Hepatocyte (in vitro differentiated cells): Measurements from ENCODE around the gene ANKDD1B. TPM values are rescaled to one million over a fixed set of nuclear protein-coding genes. Genes with fewer than 3 reads are reported as not detected.

Experiments
- DNase-seq: peaks from one replicate; pipeline ENCODE4 v3.0.0-alpha.2; 2016; ENCODE audit warnings: low spot score
- H2AFZ ChIP-seq: fragments of 200-600 bp; sonication (generic); 2 replicates; pipeline ENCODE4 v1.6.0; 2016; ENCODE audit warnings: antibody characterized with exemption, mild to moderate bottlenecking
- H3K27ac ChIP-seq: fragments of 200-600 bp; sonication (generic); 2 replicates; pipeline ENCODE4 v1.5.1; 2016; ENCODE audit warnings: mild to moderate bottlenecking
- H3K27me3 ChIP-seq: fragments of 200-600 bp; sonication (generic); 2 replicates; pipeline ENCODE4 v1.6.1; 2016
- H3K36me3 ChIP-seq: fragments of 200-600 bp; sonication (generic); replicated peaks from 2 replicates; pipeline ENCODE4 v1.5.1; 2016; ENCODE audit warnings: low read depth; ENCODE audit not compliant: insufficient read depth
- H3K4me1 ChIP-seq: fragments of 200-600 bp; sonication (generic); 2 replicates; pipeline ENCODE4 v1.5.1; 2016; ENCODE audit warnings: mild to moderate bottlenecking, moderate library complexity; ENCODE audit not compliant: insufficient read depth
- H3K4me2 ChIP-seq: fragments of 200-600 bp; sonication (generic); 2 replicates; pipeline ENCODE4 v1.6.0; 2016
- H3K4me3 ChIP-seq: fragments of 200-600 bp; sonication (generic); 2 replicates; pipeline ENCODE4 v1.5.1; 2016; ENCODE audit warnings: mild to moderate bottlenecking
- H3K79me2 ChIP-seq: fragments of 200-600 bp; sonication (generic); 2 replicates; pipeline ENCODE4 v1.6.0; 2017; ENCODE audit warnings: mild to moderate bottlenecking
- H3K9me2 ChIP-seq: fragments of 200-600 bp; sonication (generic); replicated peaks from 2 replicates; pipeline ENCODE4 v1.6.0; 2017; ENCODE audit warnings: mild to moderate bottlenecking; ENCODE audit not compliant: insufficient read depth
- H3K9me3 ChIP-seq: fragments of 200-600 bp; sonication (generic); 2 replicates; pipeline ENCODE4 v1.5.1; 2016; ENCODE audit warnings: low read depth, mild to moderate bottlenecking
- H4K20me1 ChIP-seq: fragments of 200-600 bp; sonication (generic); 2 replicates; pipeline ENCODE4 v1.6.0; 2016; ENCODE audit warnings: mild to moderate bottlenecking; ENCODE audit not compliant: insufficient read depth, poor library complexity, severe bottlenecking
- EZH2 ChIP-seq: fragments of 200-600 bp; sonication (generic); IDR thresholded peaks from 2 replicates; pipeline ENCODE4 v1.6.1; 2016; ENCODE audit warnings: antibody characterized with exemption, mild to moderate bottlenecking, borderline replicate concordance
- EZH2phosphoT487 ChIP-seq: fragments of 200-600 bp; sonication (generic); IDR thresholded peaks from one replicate; pipeline ENCODE4 v1.6.1; 2018; ENCODE audit warnings: antibody characterized with exemption, mild to moderate bottlenecking, low read depth, moderate library complexity; ENCODE audit not compliant: unreplicated experiment, severe bottlenecking
- WGBS: methylation state at CpG from one replicate; pipeline ENCODE4 v1.1.6; 2016; ENCODE audit warnings: low lambda C conversion rate; ENCODE audit errors: missing lambda C conversion rate; 5-methylcytosine and 5-hydroxymethylcytosine counted together
- polyA plus RNA-seq: library from polyadenylated mRNA; unstranded; fragments of >200 nt; fragmentation: Nextera tagmentation; extraction: Ambion mirVana; gene quantifications from 2 replicates; pipeline ENCODE4 v1.2.1, GENCODE V29; 2016
- total RNA-seq: library from RNA; depleted of rRNA; stranded (reverse); fragments of >200 nt; gene quantifications from 2 replicates; pipeline ENCODE4 v1.2.3, GENCODE V29; 2014
- TF ChIP-seq, protein P1 (sequence below): fragments of 200-600 bp; sonication (generic); IDR thresholded peaks from 2 replicates; pipeline ENCODE4 v1.5.1; 2016; ENCODE audit warnings: antibody characterized with exemption, mild to moderate bottlenecking; ENCODE audit not compliant: poor library complexity

ANKDD1B gene
- total and polyA plus RNA-seq, 2 experiments from 2014 or later = 0.71 to 4.7 TPM

DNA sequence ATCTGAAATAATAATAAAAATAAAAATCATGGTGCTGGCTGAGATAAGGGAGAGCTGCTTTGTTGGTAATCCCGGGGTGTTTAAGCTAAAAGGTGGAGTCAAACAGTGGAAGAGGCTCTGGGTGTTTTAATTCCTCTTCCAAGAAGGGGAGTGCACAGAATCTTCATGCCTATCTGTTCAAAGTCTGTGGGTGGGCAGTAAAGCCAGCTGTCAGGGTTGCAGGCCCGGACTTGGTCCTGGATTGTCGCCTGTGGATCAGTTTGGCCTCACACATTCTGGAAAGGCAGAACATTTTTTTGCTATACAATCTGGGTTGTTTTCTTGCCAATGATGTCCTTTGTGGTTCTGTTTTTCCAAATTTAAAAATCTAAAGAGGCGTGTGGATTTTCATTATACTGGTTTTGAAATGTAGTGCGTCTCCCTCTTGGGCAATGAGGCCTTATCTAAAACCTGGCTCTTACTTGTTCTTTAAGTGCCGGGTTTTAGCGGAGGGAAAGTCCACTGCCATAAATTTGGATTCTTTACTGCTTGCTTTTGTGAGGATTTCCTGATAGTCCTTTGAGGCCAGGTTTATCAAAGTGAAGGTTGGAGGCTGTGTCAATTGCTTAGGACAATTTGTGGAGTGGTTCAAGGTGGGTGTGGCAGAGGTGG is 5.8 kb downstream of the ANKDD1B start:
- Histone ChIP-seq H3K9me3 (no peaks in the 10 kb centered on the region), H3K4me3 (no peak overlapping the region), H4K20me1 (no peaks in the 10 kb centered on the region), H3K4me2 (peak overlapping the region; percentile 55), H2AFZ (no peak overlapping the region), H3K4me1 (peaks cover 48% of the 10 kb centered on the region), H3K9me2 (no peaks in the 10 kb centered on the region), H3K36me3 (no peaks in the 10 kb centered on the region), H3K27me3 (no peaks in the 10 kb centered on the region), H3K27ac (peak overlapping the region; percentile 50), H3K79me2 (no peaks in the 10 kb centered on the region)
- WGBS = 21% methylated on average over 7 of the region's 7 CpGs
- TF ChIP-seq EZH2 (no peak), EZH2phosphoT487 (peak; percentile 32)
- DNase-seq = peak; percentile 40

DNA sequence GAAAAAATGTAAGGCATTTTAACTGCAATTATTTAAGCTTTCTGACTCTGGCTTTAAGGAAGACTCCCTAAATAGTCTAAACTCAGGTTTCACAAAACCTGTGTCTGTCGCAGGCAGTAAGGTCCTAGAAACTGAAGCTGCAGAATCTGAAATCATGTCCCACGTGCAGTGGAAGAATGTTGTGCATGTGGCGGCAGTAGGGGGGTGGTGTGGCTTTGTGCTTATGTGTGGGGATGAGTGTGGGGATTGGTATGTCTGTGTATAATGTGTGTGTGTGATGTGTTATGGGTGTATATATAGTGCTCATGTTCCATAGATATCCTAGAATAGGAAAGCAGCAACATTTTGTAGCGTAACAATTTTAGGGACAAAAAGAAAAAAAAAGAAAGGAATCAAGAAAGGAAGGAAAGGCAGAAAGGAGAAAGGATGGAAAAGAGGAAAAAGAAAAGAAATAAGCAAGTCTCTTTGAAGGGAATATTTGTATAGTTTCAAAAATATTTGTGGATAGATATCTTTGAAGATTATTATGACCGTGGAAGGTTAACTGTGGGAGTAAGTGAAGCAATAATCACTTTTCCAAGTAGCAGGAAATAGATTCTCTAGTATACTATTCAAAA is 6.6 kb downstream of the ANKDD1B start:
- no peak overlapping the region for H3K4me3 ChIP-seq
- peak overlapping the region; percentile 55 for H3K4me2 ChIP-seq
- H3K9me2 ChIP-seq = no peaks in the 10 kb centered on the region
- no peak overlapping the region for H2AFZ ChIP-seq
- 50% methylated on average over 5 of the region's 5 CpGs for WGBS
- no peaks in the 10 kb centered on the region for H3K79me2 ChIP-seq
- H3K36me3 ChIP-seq = no peaks in the 10 kb centered on the region
- TF ChIP-seq, protein P1, sequence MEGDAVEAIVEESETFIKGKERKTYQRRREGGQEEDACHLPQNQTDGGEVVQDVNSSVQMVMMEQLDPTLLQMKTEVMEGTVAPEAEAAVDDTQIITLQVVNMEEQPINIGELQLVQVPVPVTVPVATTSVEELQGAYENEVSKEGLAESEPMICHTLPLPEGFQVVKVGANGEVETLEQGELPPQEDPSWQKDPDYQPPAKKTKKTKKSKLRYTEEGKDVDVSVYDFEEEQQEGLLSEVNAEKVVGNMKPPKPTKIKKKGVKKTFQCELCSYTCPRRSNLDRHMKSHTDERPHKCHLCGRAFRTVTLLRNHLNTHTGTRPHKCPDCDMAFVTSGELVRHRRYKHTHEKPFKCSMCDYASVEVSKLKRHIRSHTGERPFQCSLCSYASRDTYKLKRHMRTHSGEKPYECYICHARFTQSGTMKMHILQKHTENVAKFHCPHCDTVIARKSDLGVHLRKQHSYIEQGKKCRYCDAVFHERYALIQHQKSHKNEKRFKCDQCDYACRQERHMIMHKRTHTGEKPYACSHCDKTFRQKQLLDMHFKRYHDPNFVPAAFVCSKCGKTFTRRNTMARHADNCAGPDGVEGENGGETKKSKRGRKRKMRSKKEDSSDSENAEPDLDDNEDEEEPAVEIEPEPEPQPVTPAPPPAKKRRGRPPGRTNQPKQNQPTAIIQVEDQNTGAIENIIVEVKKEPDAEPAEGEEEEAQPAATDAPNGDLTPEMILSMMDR = no peak
- TF ChIP-seq EZH2 (no peak), EZH2phosphoT487 (no peak)
- peaks cover 51% of the 10 kb centered on the region for H3K4me1 ChIP-seq
- no peaks in the 10 kb centered on the region for H4K20me1 ChIP-seq
- DNase-seq = peak; percentile 23
- H3K27ac ChIP-seq = peak overlapping the region; percentile 50
- H3K27me3 ChIP-seq = no peaks in the 10 kb centered on the region
- no peaks in the 10 kb centered on the region for H3K9me3 ChIP-seq

DNA sequence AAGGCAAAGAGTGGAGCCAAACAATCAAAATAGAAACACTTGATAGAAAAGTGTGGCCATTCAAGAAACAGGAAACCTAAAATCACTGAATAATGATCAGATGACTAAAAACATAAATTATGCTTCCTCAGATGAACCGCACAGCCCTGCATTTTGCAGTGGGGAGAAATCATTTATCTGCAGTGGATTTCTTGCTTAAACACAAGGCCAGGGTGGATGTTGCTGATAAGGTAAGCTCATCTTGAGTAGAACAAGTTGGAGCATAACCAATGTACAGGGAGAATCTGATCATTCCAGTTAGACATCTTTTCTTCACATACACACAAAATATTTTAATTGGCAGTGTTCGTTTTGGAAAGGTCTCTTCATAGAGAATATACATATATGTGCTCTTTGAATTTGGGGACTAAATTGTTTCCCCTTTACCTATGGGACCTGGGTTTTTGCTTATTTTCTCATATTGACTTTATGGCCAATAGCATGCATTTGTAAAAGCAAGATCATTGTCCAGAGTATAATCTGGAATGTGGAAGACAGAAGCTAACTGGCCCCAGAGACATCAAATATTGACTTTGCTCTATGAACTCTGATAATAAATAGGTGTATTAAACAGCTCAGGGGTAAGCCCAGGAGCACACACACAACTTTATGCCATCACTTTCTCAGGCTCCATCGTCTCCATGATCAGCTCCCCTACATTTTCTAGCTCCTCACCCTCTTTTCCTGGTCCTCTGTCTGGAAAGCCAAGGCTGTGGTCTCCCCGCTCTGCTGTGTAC is 9.1 kb downstream of the ANKDD1B start:
- no peaks in the 10 kb centered on the region for H3K79me2 ChIP-seq
- no peaks in the 10 kb centered on the region for H4K20me1 ChIP-seq
- TF ChIP-seq EZH2phosphoT487 (peak; percentile 95), EZH2 (no peak)
- TF ChIP-seq, protein P1 = no peak
- no peak overlapping the region for H3K4me3 ChIP-seq
- 67% methylated on average over 4 of the region's 4 CpGs for WGBS
- H3K27ac ChIP-seq = peak overlapping the region; percentile 8
- no peaks in the 10 kb centered on the region for H3K9me2 ChIP-seq
- no peaks in the 10 kb centered on the region for H3K36me3 ChIP-seq
- peaks cover 65% of the 10 kb centered on the region for H3K4me1 ChIP-seq
- DNase-seq = no peak
- H3K9me3 ChIP-seq = no peaks in the 10 kb centered on the region
- H2AFZ ChIP-seq = no peak overlapping the region
- no peaks in the 10 kb centered on the region for H3K27me3 ChIP-seq
- H3K4me2 ChIP-seq = no peak overlapping the region

DNA sequence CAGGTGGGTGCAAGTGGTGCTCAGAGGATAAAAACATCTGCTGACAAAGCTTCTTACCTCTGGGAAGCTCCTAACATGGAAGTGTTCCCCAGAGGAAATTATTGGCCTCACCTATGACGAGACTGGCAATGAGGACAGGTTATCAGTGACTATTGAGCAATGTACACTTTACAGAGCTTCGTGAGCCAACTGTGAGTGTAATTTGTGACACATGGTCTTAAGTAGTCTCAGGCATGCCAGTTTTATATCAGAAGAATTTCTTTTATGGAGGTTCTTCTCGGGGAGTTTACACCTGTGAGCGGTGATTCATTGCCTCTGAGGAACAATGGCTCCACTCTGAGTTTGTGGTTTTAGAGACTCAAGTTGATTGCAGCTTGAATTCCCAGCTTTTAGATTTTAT is 11.3 kb downstream of the ANKDD1B start:
- Histone ChIP-seq H2AFZ (no peak overlapping the region), H3K27ac (peak overlapping the region; percentile 88), H3K36me3 (no peaks in the 10 kb centered on the region), H3K79me2 (no peaks in the 10 kb centered on the region), H3K4me1 (peaks cover 49% of the 10 kb centered on the region), H3K4me3 (no peak overlapping the region), H3K9me2 (no peaks in the 10 kb centered on the region), H3K4me2 (peak overlapping the region; percentile 37), H4K20me1 (no peaks in the 10 kb centered on the region), H3K27me3 (no peaks in the 10 kb centered on the region), H3K9me3 (no peaks in the 10 kb centered on the region)
- TF ChIP-seq EZH2phosphoT487 = no peak
- TF ChIP-seq, protein P1 = no peak
- no peak for TF ChIP-seq EZH2
- DNase-seq = peak; percentile 73
- 52% methylated on average over 4 of the region's 4 CpGs for WGBS
